Cardiac muscle cell (in vitro differentiated cells and primary cell): ENCODE data around the gene TSPAN5. TPM values are rescaled to one million over a fixed set of nuclear protein-coding genes. Genes with fewer than 3 reads are reported as not detected.

ENCODE experiments used
- DNase-seq, 2 donors: peaks; one replicate each; pipeline versions ENCODE4 v3.0.0 to v3.0.0-alpha.2; 2010 to 2017; ENCODE audit warnings: low read depth in 1 of 2, low spot score in 1 of 2
- H3K27ac ChIP-seq: fragments of 200-600 bp; sonication (generic); 2 replicates; pipeline ENCODE4 v1.5.1; 2016
- H3K27me3 ChIP-seq: fragments of 200-600 bp; sonication (generic); 2 replicates; pipeline ENCODE4 v1.6.0; 2016; ENCODE audit warnings: control low read depth
- H3K36me3 ChIP-seq: fragments of 200-600 bp; sonication (generic); 2 replicates; pipeline ENCODE4 v1.5.1; 2016; ENCODE audit warnings: control low read depth
- H3K4me1 ChIP-seq: fragments of 200-600 bp; sonication (generic); 2 replicates; pipeline ENCODE4 v1.8.1; 2017; ENCODE audit warnings: low read depth, mild to moderate bottlenecking, mixed run types
- H3K4me3 ChIP-seq: fragments of 200-600 bp; sonication (generic); 2 replicates; pipeline ENCODE4 v1.5.1; 2016; ENCODE audit warnings: mild to moderate bottlenecking
- H3K9me3 ChIP-seq: fragments of 200-600 bp; sonication (generic); 2 replicates; pipeline ENCODE4 v1.5.1; 2017; ENCODE audit warnings: low read depth, mild to moderate bottlenecking, control low read depth
- CTCF ChIP-seq: IDR thresholded peaks from 2 replicates; pipeline ENCODE4 v1.5.1; 2012; ENCODE audit warnings: low read depth, mild to moderate bottlenecking, low read length
- polyA plus RNA-seq: library from polyadenylated mRNA; unstranded; fragments of >200 nt; fragmentation: Nextera tagmentation; extraction: Ambion mirVana; gene quantifications from 2 replicates; pipeline ENCODE4 v1.2.1, GENCODE V29; 2016
- total RNA-seq: library from RNA; depleted of rRNA; stranded (reverse); fragments of >200 nt; gene quantifications from 2 replicates; pipeline ENCODE4 v1.2.3, GENCODE V29; 2016

The TSPAN5 gene
- total and polyA plus RNA-seq, 2 experiments from 2014 or later, result 26.9 to 39.8 TPM

GRCh38 chr4:98624144-98624543 lies 34.3 kb downstream of the TSPAN5 start:
- no peaks in the 10 kb centered on the region for H3K9me3 ChIP-seq
- H3K27me3 ChIP-seq, result no peaks in the 10 kb centered on the region
- DNase-seq, result no peak
- TF ChIP-seq CTCF, result no peak
- no peak overlapping the region for H3K27ac ChIP-seq
- no peaks in the 10 kb centered on the region for H3K36me3 ChIP-seq
- no peak overlapping the region for H3K4me3 ChIP-seq
- peaks cover 10% of the 10 kb centered on the region for H3K4me1 ChIP-seq

DNA sequence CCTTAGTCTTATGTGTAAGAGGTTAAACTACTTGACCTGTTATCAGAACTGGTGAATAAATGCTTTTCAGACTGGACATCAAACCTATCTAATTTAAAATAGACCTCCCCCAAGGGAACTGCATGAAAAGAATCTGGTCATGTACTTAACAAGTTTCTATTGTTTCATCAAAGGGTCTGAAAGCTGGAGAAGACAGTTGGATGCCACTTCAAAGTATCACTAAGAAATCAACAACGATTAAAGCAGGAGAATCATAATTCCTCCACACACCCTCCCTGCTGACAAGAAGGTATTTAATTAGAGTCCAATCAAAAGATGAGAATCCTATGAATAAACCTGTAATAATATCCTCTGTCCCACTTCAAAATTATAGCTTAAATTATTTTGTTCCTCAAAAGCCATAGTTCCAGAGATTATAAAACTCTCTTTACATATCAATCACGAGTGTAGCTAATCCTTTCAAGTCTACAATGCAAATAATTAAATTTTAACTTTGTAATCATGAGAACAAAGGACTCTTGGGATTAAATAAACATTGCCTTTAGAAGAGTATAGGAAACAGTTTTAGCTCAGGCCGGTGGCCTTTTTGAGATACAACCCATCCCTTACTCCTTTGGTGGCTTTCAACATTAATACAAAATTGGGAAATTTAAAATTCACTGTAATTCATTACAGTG lies 35.1 kb downstream of the TSPAN5 start:
- no peak for DNase-seq
- Histone ChIP-seq H3K4me1 (peaks cover 10% of the 10 kb centered on the region), H3K27ac (no peak overlapping the region), H3K9me3 (no peaks in the 10 kb centered on the region), H3K4me3 (no peak overlapping the region), H3K27me3 (no peaks in the 10 kb centered on the region), H3K36me3 (no peaks in the 10 kb centered on the region)
- no peak for TF ChIP-seq CTCF

DNA sequence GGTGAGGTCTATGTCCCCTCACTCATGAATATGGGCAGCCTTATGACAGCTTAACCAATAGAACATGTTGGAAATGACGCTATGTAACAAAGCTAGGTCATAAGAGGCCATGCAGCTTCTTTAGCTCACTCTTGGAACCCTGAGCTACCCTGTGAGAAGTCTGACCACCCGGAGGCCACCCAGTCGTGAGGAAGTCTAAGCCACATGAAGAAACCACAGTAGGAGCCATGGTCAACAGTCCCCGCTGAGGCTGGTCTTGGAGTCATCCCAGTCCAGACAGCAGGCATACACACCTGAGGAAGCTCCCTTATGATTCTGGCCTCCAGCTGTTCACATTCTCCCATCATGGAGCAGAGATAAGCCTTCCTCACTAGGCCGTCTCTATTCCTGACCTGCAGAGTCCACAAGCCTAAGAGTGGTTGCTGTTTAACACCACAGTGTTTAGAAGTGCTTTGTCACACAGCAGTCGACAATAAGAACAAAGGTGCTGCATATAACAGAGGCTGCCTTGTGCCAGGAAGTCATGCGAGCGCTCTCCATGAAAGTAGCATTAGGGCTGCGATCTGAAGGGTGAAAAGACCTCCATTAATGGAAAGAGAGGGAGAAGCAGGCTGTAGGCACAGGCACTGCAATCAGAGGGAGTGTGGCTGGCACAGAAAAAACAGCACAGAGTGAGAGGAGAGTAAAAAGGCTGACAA lies 38.2 kb downstream of the TSPAN5 start:
- no peak for TF ChIP-seq CTCF
- Histone ChIP-seq H3K36me3 (no peaks in the 10 kb centered on the region), H3K27me3 (no peaks in the 10 kb centered on the region), H3K4me1 (peaks cover 10% of the 10 kb centered on the region), H3K4me3 (no peak overlapping the region), H3K27ac (no peak overlapping the region), H3K9me3 (no peaks in the 10 kb centered on the region)
- no peak for DNase-seq

- DNase-seq, result no peak
- Histone ChIP-seq H3K4me1 (peaks cover 14% of the 10 kb centered on the region), H3K27ac (no peak overlapping the region), H3K4me3 (no peak overlapping the region), H3K27me3 (no peaks in the 10 kb centered on the region), H3K36me3 (no peaks in the 10 kb centered on the region), H3K9me3 (no peaks in the 10 kb centered on the region)
- TF ChIP-seq CTCF, result no peak
Observed at GRCh38 chr4:98619180-98619579, 39.2 kb downstream of the TSPAN5 start.

- H3K9me3 ChIP-seq, result no peaks in the 10 kb centered on the region
- TF ChIP-seq CTCF, result no peak
Observed at GRCh38 chr4:98618680-98619079, 39.7 kb downstream of the TSPAN5 start.

More at GRCh38 chr4:98618680-98619079, 39.7 kb downstream of the TSPAN5 start:
- Histone ChIP-seq H3K4me3 (no peak overlapping the region), H3K4me1 (peaks cover 18% of the 10 kb centered on the region), H3K36me3 (no peaks in the 10 kb centered on the region), H3K27ac (no peak overlapping the region), H3K27me3 (no peaks in the 10 kb centered on the region)
- no peak for DNase-seq
